Glutamatergic neuron (in vitro differentiated cells): ENCODE measurements around the gene POR. TPM values are rescaled to one million over a fixed set of nuclear protein-coding genes. Genes with fewer than 3 reads are reported as not detected.

Experiments
- DNase-seq: peaks from one replicate; pipeline ENCODE4 v3.0.0; 2022
- H3K27ac Mint-ChIP-seq: one replicate; pipeline ENCODE4 v1.8.0; 2020; ENCODE audit warnings: mild to moderate bottlenecking, mixed read lengths, inconsistent platforms; ENCODE audit not compliant: unreplicated experiment
- H3K27me3 Mint-ChIP-seq: one replicate; pipeline ENCODE4 v1.8.0; 2020; ENCODE audit warnings: mild to moderate bottlenecking, moderate library complexity, mixed read lengths, inconsistent platforms; ENCODE audit not compliant: unreplicated experiment
- H3K36me3 Mint-ChIP-seq: one replicate; pipeline ENCODE4 v1.8.0; 2020; ENCODE audit warnings: mild to moderate bottlenecking, mixed read lengths, inconsistent platforms; ENCODE audit not compliant: unreplicated experiment
- H3K4me1 Mint-ChIP-seq: one replicate; pipeline ENCODE4 v1.8.0; 2020; ENCODE audit warnings: mild to moderate bottlenecking, low read depth, mixed read lengths, inconsistent platforms; ENCODE audit not compliant: unreplicated experiment
- H3K4me3 Mint-ChIP-seq: one replicate; pipeline ENCODE4 v1.8.0; 2020; ENCODE audit warnings: mild to moderate bottlenecking, mixed read lengths, inconsistent platforms; ENCODE audit not compliant: unreplicated experiment
- H3K9me3 Mint-ChIP-seq: one replicate; pipeline ENCODE4 v1.8.0; 2020; ENCODE audit warnings: mild to moderate bottlenecking, moderate library complexity, mixed read lengths, inconsistent platforms; ENCODE audit not compliant: unreplicated experiment
- long read RNA-seq: library from polyadenylated mRNA; unstranded; transcript quantifications from one replicate; pipeline ENCODE4 v2.0.0, GENCODE V29; 2020; ENCODE audit not compliant: unreplicated experiment
- total RNA-seq: library from RNA; stranded (reverse); fragmentation: NEBNext Ultra II Directional; extraction: Animal tissue kit (Norgen Biotek cat#: 25700); gene quantifications from one replicate; pipeline ENCODE4 v1.2.1, GENCODE V29; 2021; ENCODE audit not compliant: unreplicated experiment
- TF ChIP-seq, protein P1 (sequence below): fragments of 200-600 bp; sonication (generic); IDR thresholded peaks from one replicate; pipeline ENCODE4 v1.5.0; 2021; ENCODE audit not compliant: partially characterized antibody, unreplicated experiment

The POR gene
- total RNA-seq: 119 TPM
- long read RNA-seq, transcript POR-222 (4 exons, 1,028 nt): minor isoform, 5 of 46 reads
- long read RNA-seq, transcript POR-218 (16 exons, 2,522 nt): major isoform, 27 of 46 reads
- long read RNA-seq, partial matches to known transcripts: 10 of 46 reads
- long read RNA-seq, other reads (novel, unspliced or antisense): 3 of 46 reads

DNA sequence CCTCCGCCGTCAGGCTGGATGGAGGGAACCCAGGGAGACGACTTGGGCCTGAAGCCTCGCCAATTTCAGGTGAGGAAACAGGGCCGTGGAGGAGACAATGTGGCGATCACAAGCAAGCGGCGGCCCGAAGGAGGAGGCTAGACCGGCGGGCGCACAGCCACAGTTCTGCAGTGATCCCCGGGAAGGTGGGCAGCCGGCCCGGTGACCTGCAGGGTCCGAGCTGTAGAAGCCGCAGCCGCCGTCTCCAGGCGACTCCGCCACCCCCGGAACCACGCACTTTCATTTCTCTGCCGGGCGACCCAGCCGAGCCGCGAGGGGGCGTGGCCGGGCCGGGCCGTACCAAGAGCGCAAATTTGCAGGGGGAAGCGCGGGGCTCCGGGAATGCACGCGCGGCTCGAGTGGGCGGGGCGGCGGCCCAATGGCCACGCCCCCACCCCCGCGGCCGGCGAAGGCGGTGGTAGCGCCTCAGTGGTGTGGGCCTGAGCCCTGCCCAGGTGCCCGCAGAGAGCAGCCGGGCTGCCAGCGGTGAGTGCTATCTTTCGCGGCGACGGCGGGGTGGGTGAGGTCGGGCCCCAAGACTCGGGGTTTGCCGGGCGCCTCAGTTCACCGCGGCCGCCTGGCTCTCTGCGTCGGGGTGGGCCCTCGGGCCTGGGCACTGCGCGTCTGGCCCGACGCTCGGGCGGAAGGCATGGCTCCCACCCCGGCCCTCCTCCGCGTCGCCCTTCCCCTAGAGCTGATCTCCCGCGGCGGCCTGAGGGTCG lies at the start of gene POR:
Gene POR (plus strand): TSS at position 501 of the 761 bp plus-strand sequence. CDS start 38,847 bp downstream, outside the sequence.
- H3K9me3 Mint-ChIP-seq: peaks cover 2% of the 10 kb centered on the region
- peaks cover 14% of the 10 kb centered on the region for H3K4me1 Mint-ChIP-seq
- DNase-seq: peak; percentile 95
- no peaks in the 10 kb centered on the region for H3K36me3 Mint-ChIP-seq
- no peaks in the 10 kb centered on the region for H3K27me3 Mint-ChIP-seq
- H3K27ac Mint-ChIP-seq: peak within 1 kb of the TSS; percentile 48
- TF ChIP-seq, protein P1, sequence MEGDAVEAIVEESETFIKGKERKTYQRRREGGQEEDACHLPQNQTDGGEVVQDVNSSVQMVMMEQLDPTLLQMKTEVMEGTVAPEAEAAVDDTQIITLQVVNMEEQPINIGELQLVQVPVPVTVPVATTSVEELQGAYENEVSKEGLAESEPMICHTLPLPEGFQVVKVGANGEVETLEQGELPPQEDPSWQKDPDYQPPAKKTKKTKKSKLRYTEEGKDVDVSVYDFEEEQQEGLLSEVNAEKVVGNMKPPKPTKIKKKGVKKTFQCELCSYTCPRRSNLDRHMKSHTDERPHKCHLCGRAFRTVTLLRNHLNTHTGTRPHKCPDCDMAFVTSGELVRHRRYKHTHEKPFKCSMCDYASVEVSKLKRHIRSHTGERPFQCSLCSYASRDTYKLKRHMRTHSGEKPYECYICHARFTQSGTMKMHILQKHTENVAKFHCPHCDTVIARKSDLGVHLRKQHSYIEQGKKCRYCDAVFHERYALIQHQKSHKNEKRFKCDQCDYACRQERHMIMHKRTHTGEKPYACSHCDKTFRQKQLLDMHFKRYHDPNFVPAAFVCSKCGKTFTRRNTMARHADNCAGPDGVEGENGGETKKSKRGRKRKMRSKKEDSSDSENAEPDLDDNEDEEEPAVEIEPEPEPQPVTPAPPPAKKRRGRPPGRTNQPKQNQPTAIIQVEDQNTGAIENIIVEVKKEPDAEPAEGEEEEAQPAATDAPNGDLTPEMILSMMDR: no peak
- H3K4me3 Mint-ChIP-seq: peak within 1 kb of the TSS; percentile 86

DNA sequence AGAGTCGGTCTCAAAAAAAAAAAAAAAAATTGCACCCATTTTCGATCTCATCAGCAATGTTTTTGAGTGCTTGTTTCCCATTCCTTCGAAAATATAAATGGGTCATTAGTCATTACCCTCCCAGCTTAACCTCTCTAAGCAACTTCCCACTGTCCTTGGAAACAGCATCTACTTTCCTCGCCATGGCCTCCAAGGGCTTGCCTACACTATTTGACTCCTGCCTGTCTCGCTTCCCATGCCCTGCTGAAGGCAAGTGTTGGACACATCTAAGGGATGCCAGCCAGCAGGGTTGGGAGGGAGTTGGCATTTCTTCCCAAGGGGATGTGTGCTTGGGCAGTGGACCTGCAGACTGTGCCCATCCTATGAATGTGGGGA lies 48.9 kb upstream of the POR start:
- TF ChIP-seq, protein P1: no peak
- no peaks in the 10 kb centered on the region for H3K36me3 Mint-ChIP-seq
- H3K9me3 Mint-ChIP-seq: peaks cover 4% of the 10 kb centered on the region
- peaks cover 5% of the 10 kb centered on the region for H3K27me3 Mint-ChIP-seq
- no peak for DNase-seq
- H3K4me3 Mint-ChIP-seq: no peak overlapping the region
- H3K27ac Mint-ChIP-seq: no peak overlapping the region
- H3K4me1 Mint-ChIP-seq: peaks cover 1% of the 10 kb centered on the region

DNA sequence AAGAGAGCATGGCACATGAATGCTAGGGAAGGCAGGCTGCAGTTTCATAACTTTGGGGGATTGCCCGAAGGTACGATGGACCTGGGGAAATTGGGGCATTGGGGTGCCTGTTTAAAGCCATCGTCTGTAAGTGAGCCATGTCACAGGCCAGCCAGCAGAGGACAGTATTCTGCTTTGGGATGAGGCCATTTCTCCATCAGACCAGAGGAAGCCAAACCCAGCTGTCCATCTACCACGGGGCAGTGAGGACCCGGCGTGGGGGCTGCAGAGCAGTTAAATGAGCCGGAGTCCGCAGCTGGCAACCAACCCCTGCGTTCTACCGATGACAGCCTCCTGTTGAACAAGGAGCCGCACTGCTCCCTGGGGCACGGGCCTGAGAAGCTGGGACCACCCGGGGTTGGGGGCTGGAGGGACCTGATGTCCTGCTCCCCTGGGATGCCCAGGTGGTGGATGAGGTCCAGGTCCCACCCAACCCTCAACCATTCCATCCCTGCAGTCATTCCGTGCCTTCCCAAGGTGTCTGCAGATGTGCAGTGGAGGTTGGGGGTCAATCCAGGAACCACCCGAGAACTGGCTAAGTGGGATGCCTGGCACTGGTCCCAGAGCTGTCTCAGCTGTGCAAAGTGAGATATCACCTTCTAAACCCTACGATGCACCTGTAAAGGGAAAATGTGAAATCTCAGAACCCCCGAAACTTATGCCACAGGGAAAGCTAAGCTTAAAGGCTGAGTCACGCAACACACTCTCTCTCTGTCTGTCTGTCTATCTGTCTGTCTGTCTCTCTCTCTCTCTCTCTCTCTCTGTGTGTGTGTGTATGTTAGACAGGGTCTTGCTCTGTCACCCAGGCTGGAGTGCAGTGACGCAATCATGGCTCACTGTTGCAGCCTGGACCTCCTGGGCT lies 48.2 kb upstream of the POR start:
- DNase-seq: peak; percentile 62
- peaks cover 1% of the 10 kb centered on the region for H3K4me1 Mint-ChIP-seq
- TF ChIP-seq, protein P1: peak; percentile 67
- H3K4me3 Mint-ChIP-seq: no peak overlapping the region
- H3K9me3 Mint-ChIP-seq: peaks cover 4% of the 10 kb centered on the region
- no peak overlapping the region for H3K27ac Mint-ChIP-seq
- H3K36me3 Mint-ChIP-seq: no peaks in the 10 kb centered on the region
- peaks cover 5% of the 10 kb centered on the region for H3K27me3 Mint-ChIP-seq

DNA sequence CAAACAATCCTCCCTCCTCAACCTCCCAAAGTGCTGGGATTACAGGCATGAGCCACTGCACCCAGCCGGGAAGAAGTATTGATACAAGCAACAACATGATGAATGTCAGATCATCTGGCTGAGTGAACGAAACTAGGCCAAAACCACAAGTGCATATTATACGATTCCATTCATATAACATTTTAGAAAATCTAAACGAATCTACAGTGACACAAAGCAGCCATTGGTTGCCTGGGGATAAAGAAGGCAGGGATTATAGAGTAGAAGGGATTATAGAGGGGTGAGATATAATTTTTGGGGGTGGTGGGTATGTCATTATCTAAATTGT lies 47.6 kb upstream of the POR start:
- H3K4me1 Mint-ChIP-seq: peaks cover 1% of the 10 kb centered on the region
- no peak for DNase-seq
- peaks cover 5% of the 10 kb centered on the region for H3K27me3 Mint-ChIP-seq
- H3K27ac Mint-ChIP-seq: no peak overlapping the region
- H3K36me3 Mint-ChIP-seq: no peaks in the 10 kb centered on the region
- no peak overlapping the region for H3K4me3 Mint-ChIP-seq
- TF ChIP-seq, protein P1: no peak
- peaks cover 4% of the 10 kb centered on the region for H3K9me3 Mint-ChIP-seq
